Measurements from ENCODE around the gene TRIM24.

DNA sequence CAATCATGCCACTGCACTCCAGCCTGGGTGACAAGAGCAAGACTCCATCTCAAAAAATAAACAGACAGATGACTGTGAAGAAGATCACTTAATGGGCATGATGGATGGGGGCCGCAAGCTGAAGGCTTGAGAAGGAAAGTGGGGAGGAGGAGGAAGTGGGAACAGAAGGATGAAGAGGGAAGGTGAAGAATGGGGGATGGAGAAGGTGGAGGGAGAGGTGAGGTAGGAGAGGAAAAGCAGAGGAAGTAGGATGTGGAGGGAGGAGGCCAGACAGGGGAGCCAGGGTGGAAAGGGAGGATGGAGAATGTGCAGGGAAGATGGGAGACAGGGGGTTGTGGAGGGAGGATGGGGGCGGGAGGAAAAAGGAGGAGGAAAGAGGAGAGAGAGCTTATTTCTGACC, 172.3 kb downstream of the TRIM24 start:
- TF ChIP-seq EZH2 (IDR thresholded peaks at IDR 0.05; ENCODE audit: low read length) = no peak
- TF ChIP-seq, protein P1, sequence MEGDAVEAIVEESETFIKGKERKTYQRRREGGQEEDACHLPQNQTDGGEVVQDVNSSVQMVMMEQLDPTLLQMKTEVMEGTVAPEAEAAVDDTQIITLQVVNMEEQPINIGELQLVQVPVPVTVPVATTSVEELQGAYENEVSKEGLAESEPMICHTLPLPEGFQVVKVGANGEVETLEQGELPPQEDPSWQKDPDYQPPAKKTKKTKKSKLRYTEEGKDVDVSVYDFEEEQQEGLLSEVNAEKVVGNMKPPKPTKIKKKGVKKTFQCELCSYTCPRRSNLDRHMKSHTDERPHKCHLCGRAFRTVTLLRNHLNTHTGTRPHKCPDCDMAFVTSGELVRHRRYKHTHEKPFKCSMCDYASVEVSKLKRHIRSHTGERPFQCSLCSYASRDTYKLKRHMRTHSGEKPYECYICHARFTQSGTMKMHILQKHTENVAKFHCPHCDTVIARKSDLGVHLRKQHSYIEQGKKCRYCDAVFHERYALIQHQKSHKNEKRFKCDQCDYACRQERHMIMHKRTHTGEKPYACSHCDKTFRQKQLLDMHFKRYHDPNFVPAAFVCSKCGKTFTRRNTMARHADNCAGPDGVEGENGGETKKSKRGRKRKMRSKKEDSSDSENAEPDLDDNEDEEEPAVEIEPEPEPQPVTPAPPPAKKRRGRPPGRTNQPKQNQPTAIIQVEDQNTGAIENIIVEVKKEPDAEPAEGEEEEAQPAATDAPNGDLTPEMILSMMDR (optimal IDR thresholded peaks at IDR 0.05 in 1 of 3, IDR thresholded peaks at IDR 0.05 in 1 of 3, conservative IDR thresholded peaks at IDR 0.05 in 1 of 3; ENCODE audit: extremely low read depth in 1 of 3, insufficient read depth in 2 of 3, low read length in 3 of 3) = no peak
